Measurements from ENCODE around the gene PCDHGC4. TPM values are rescaled to one million over a fixed set of nuclear protein-coding genes. Genes with fewer than 3 reads are reported as not detected.

PCDHGC4 gene
- total RNA-seq, 1 donor from 2014 or later = 5.0 TPM

DNA sequence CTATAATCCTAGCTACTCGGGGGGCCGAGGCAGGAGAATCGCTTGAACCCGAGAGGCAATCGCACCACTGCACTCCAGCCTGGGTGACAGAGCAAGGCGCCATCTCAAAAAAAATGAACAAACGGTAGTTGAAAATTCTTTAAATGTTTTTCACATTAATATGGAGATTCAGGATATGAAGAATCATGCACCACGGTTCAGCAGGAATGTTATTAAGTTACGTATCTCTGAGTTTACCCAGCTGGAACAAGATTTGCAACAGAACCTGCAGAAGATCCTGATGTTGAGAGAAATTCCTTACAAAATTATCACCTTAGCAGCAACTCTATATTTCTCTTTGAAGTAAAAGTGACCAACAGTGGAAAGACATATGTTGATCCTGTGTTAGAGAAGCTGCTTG, 44.5 kb upstream of the PCDHGC4 start:
- H3K9ac ChIP-seq = no peak overlapping the region
- H3K9me3 ChIP-seq (ENCODE audit: low read depth) = no peaks in the 10 kb centered on the region
- no peak overlapping the region for H3K27ac ChIP-seq
- H3K36me3 ChIP-seq = no peaks in the 10 kb centered on the region
- Mint-ChIP-seq H3K4me1 (no peaks in the 10 kb centered on the region), H3K36me3 (peaks cover 50% of the 10 kb centered on the region), H3K9me3 (peaks cover 74% of the 10 kb centered on the region), H3K27me3 (ENCODE audit: insufficient read depth, low read depth) (peaks cover 2% of the 10 kb centered on the region), H3K27ac (no peak overlapping the region), H3K4me3 (no peak overlapping the region)
- H3K27me3 ChIP-seq = no peaks in the 10 kb centered on the region
- no peak overlapping the region for H3K4me2 ChIP-seq
- no peak overlapping the region for H2AFZ ChIP-seq (replicated peaks)
- no peak overlapping the region for H3K4me3 ChIP-seq
- no peaks in the 10 kb centered on the region for H3K4me1 ChIP-seq
- no peaks in the 10 kb centered on the region for H3F3A ChIP-seq (ENCODE audit: low read depth)
- no peak for DNase-seq (ENCODE audit: low spot score)
- no peaks in the 10 kb centered on the region for H4K20me1 ChIP-seq (ENCODE audit: low read depth)
- TF ChIP-seq, protein P1, sequence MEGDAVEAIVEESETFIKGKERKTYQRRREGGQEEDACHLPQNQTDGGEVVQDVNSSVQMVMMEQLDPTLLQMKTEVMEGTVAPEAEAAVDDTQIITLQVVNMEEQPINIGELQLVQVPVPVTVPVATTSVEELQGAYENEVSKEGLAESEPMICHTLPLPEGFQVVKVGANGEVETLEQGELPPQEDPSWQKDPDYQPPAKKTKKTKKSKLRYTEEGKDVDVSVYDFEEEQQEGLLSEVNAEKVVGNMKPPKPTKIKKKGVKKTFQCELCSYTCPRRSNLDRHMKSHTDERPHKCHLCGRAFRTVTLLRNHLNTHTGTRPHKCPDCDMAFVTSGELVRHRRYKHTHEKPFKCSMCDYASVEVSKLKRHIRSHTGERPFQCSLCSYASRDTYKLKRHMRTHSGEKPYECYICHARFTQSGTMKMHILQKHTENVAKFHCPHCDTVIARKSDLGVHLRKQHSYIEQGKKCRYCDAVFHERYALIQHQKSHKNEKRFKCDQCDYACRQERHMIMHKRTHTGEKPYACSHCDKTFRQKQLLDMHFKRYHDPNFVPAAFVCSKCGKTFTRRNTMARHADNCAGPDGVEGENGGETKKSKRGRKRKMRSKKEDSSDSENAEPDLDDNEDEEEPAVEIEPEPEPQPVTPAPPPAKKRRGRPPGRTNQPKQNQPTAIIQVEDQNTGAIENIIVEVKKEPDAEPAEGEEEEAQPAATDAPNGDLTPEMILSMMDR (IDR thresholded peaks at IDR 0.05) = no peak
- TF ChIP-seq EZH2 (IDR thresholded peaks at IDR 0.05) (no peak), EZH2phosphoT487 (IDR thresholded peaks at IDR 0.05) (no peak)
- H3K79me2 ChIP-seq (ENCODE audit: low read depth) = no peaks in the 10 kb centered on the region

DNA sequence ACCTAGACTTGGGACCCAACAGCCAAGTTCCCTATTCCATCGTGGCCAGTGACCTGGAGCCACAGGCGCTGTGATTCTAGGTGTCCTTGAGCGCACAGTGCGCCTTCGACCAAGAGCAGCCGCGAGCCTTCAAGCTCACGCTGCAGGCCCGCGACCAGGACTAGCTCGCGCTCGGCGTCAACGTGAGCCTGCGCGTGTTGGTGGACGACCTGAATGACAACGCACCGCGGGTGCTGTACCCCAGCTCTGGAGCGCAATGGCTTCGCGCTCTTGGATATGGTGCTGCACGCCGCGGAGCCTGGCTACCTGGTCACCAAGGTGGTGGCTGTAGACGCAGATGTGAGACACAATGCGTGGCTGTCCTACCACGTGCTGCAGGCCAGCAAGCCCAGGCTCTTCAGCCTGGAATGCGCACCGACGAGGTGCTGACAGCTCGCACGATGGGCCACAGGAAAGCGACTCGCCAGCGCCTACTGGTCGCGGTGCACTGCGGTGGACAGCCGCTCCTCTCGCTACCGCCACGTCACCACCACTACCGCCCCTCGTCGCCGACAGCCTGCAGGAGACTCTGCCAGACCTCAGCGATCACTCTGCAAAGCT, 43.2 kb upstream of the PCDHGC4 start:
- H3K9ac ChIP-seq = no peak overlapping the region
- H3F3A ChIP-seq (ENCODE audit: low read depth) = no peaks in the 10 kb centered on the region
- peaks cover 75% of the 10 kb centered on the region for H3K9me3 Mint-ChIP-seq
- H3K27me3 ChIP-seq = no peaks in the 10 kb centered on the region
- H3K4me1 Mint-ChIP-seq = no peaks in the 10 kb centered on the region
- H2AFZ ChIP-seq (replicated peaks) = no peak overlapping the region
- no peak overlapping the region for H3K4me3 ChIP-seq
- H4K20me1 ChIP-seq (ENCODE audit: low read depth) = no peaks in the 10 kb centered on the region
- no peak for DNase-seq (ENCODE audit: low spot score)
- H3K27me3 Mint-ChIP-seq (ENCODE audit: insufficient read depth, low read depth) = peaks cover 2% of the 10 kb centered on the region
- H3K4me1 ChIP-seq = no peaks in the 10 kb centered on the region
- H3K36me3 ChIP-seq = no peaks in the 10 kb centered on the region
- H3K79me2 ChIP-seq (ENCODE audit: low read depth) = no peaks in the 10 kb centered on the region
- H3K9me3 ChIP-seq (ENCODE audit: low read depth) = no peaks in the 10 kb centered on the region
- TF ChIP-seq EZH2 (IDR thresholded peaks at IDR 0.05) (no peak), EZH2phosphoT487 (IDR thresholded peaks at IDR 0.05) (no peak)
- TF ChIP-seq, protein P1 (IDR thresholded peaks at IDR 0.05) = no peak
- no peak overlapping the region for H3K4me2 ChIP-seq
- peaks cover 54% of the 10 kb centered on the region for H3K36me3 Mint-ChIP-seq
- no peak overlapping the region for H3K27ac ChIP-seq
- H3K27ac Mint-ChIP-seq = no peak overlapping the region
- no peak overlapping the region for H3K4me3 Mint-ChIP-seq

DNA sequence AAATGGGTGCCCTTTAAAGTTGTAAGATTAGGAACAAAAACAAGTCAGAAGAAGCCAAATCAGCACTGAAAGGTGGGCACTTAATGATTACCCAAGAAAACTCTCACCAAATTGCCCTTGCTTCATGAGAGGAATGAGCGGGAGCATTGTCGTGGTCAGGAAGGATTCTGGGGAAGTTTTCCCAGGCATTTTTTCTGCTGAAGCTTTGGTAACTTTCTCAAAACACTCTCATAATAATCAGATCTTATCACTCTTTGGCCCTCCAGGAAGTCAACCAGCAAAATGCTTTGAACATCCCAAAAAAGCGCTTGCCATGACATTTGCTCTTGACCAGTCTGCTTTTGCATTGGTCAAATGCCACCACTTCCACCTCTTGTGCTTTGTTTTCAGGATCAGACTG, 19.5 kb upstream of the PCDHGC4 start:
- DNase-seq (ENCODE audit: low spot score) = no peak
- Histone ChIP-seq H3K9me3 (ENCODE audit: low read depth) (no peaks in the 10 kb centered on the region), H3K4me2 (no peak overlapping the region), H4K20me1 (ENCODE audit: low read depth) (no peaks in the 10 kb centered on the region), H3K27me3 (no peaks in the 10 kb centered on the region), H2AFZ (replicated peaks) (no peak overlapping the region), H3K79me2 (ENCODE audit: low read depth) (no peaks in the 10 kb centered on the region), H3K27ac (no peak overlapping the region), H3K36me3 (no peaks in the 10 kb centered on the region), H3K9ac (no peak overlapping the region), H3K4me3 (no peak overlapping the region), H3K4me1 (no peaks in the 10 kb centered on the region), H3F3A (ENCODE audit: low read depth) (no peaks in the 10 kb centered on the region)
- Mint-ChIP-seq H3K27ac (no peak overlapping the region), H3K4me3 (no peak overlapping the region), H3K27me3 (ENCODE audit: insufficient read depth, low read depth) (no peaks in the 10 kb centered on the region), H3K4me1 (no peaks in the 10 kb centered on the region), H3K36me3 (peaks cover 29% of the 10 kb centered on the region), H3K9me3 (peaks cover 22% of the 10 kb centered on the region)
- TF ChIP-seq, protein P1 (IDR thresholded peaks at IDR 0.05) = no peak
- TF ChIP-seq EZH2 (IDR thresholded peaks at IDR 0.05) (no peak), EZH2phosphoT487 (IDR thresholded peaks at IDR 0.05) (no peak)
